Fibroblast of mammary gland (primary cell): ENCODE data around the gene DDB1.

Source experiments
- DNase-seq: peaks from one replicate; pipeline ENCODE4 v3.0.0-alpha.2; 2010; ENCODE audit warnings: low read depth
- H3K4me3 ChIP-seq: 2 replicates; pipeline ENCODE4 v1.5.1; 2011; ENCODE audit warnings: low read depth, mild to moderate bottlenecking, low read length, moderate library complexity; ENCODE audit not compliant: control insufficient read depth
- TF ChIP-seq, protein P1 (sequence below): conservative IDR thresholded peaks from 2 replicates; pipeline ENCODE4 v1.5.1; 2011; ENCODE audit warnings: low read depth, low read length, inconsistent platforms; ENCODE audit not compliant: control insufficient read depth, insufficient read depth

Gene DDB1

DNA sequence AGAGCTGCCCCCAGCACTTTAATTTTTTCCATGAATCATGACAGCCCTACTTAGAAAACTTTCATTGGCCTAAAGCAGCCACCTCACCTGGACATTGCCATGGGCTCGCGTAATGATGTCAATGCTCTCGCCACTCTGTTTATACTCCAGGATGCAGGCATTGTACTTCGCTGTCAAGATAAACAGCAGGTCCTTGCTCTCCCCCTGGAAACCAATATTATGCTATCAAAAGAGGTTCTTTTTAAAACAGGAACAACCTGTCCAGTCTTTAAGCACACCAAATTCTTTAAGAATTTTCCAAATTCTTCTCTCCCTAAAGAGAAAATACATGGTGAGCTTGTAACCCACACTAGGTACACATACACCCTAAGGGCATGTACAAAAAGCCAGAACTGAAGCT is 3.0 kb downstream of the DDB1 start:
- TF ChIP-seq, protein P1, sequence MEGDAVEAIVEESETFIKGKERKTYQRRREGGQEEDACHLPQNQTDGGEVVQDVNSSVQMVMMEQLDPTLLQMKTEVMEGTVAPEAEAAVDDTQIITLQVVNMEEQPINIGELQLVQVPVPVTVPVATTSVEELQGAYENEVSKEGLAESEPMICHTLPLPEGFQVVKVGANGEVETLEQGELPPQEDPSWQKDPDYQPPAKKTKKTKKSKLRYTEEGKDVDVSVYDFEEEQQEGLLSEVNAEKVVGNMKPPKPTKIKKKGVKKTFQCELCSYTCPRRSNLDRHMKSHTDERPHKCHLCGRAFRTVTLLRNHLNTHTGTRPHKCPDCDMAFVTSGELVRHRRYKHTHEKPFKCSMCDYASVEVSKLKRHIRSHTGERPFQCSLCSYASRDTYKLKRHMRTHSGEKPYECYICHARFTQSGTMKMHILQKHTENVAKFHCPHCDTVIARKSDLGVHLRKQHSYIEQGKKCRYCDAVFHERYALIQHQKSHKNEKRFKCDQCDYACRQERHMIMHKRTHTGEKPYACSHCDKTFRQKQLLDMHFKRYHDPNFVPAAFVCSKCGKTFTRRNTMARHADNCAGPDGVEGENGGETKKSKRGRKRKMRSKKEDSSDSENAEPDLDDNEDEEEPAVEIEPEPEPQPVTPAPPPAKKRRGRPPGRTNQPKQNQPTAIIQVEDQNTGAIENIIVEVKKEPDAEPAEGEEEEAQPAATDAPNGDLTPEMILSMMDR = no peak
- no peak overlapping the region for H3K4me3 ChIP-seq
- DNase-seq = no peak

DNA sequence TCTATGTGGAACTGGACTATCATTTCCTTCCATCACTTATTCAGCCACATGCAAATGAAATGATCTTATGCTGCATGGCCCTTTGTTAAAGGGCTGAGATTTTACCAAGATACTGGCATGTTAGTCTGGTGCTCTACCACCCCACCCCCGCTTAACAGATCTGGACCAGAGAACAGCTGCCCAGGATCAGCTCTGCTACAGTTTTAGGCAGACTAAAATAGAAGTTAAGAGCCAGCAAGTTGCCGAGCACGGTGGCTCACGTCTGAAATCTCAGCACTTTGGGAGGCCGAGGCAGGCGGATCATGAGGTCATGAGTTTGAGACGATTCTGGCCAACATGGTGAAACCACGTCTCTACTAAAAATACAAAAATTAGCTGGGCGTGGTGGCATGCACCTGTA is 4.6 kb downstream of the DDB1 start:
- TF ChIP-seq, protein P1 = no peak
- DNase-seq = no peak
- no peak overlapping the region for H3K4me3 ChIP-seq

DNA sequence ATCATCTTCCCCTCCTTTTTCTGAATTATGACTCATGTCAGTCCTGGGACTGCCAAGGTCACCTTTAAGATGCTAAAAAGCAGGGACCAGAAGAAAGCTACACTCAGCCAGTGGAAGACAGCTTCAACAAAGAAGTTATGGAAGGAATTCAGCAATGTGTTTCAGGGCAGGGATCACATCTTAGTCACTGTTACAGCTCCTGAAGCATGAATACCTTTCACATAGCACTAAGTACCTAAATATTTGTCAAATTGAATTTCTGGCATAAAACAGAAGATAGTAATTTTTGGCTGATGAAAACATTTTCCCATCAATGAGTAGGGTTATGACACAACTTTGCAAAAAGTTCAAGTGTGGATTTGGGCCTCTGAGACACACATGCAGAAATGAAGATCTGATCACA is 5.2 kb downstream of the DDB1 start:
- peak; percentile 56 for DNase-seq
- TF ChIP-seq, protein P1 = no peak
- no peak overlapping the region for H3K4me3 ChIP-seq

DNA sequence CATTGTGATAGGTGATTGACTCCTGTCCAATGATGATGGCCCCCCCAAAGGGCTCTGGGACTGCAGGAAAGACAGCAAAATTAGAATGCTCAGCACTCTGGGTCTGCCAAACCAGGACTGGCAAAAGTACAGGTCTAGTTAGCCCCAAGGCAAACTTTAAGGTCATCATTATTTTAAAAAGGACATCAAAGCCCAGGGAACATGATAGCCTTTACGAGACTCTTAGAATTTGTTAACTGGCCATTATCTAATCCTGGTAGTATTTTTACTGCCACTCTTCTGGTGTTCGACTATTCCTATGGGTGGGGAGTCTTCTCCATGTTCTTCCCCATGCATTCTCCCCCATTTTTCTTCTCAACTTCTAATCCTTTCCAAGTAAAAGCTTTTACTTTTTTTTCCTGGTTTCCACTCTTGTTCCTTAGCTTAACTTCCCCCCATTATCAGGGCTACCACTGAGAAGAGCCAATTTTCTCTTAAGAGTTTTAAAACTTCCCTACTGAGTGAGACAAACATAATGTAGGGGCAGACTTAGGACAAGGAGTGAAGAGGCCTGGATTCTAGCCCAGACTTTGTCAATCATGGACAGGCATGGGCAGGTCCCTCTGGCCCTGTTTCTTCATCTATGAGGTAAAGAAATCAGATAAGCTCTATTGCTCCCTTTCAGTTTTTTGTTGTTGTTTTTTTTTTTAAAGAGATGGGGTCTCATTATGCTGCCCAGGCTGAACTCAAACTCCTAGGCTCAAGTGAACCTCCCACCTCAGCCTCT is 7.1 kb downstream of the DDB1 start:
- TF ChIP-seq, protein P1 = no peak
- peak; percentile 15 for DNase-seq

DNA sequence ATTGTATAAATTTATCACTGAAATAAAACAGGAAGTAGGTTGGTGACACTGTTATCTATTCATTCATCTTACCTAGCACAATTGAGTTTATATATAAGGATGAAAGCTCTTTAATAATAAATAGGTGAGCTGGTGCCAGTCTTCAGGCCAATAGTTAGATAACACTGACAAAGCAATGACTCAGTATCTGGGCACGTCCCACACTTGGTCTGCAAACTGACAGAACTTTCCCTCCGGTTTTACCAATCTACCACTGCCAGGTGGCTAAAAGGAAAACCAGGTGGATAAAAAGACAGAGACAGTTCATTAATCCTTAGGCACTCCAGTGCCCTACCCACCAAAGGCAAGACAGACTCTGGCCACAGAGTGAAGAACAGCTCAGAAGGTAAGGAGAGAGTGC is 17.6 kb downstream of the DDB1 start:
- no peak for DNase-seq
- H3K4me3 ChIP-seq = no peak overlapping the region
- TF ChIP-seq, protein P1 = no peak

More for the DNA sequence above, 7.1 kb downstream of the DDB1 start:
- no peak overlapping the region for H3K4me3 ChIP-seq

DNA sequence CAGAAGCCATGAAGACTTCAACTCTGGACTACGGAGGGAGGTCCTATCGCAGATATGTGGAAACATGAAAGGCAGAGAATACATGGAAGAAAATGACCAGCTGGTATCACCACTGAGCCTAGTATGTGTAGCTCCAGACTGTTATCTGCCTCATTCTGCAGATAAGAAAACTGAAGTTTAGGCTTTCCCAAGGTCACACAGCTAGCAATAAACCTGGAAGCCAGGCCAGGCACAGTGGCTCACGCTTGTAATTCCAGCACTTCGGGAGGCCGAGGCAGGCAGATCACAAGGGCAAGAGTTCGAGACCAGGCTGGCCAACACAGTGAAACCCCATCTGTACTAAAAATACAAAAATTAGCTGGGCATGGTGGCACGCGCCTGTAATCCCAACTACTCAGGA is 22.2 kb downstream of the DDB1 start:
- no peak for DNase-seq
- TF ChIP-seq, protein P1 = no peak
- no peak overlapping the region for H3K4me3 ChIP-seq
